MCF 10A (cell line): ENCODE results near the gene IMMP2L. TPM values are rescaled to one million over a fixed set of nuclear protein-coding genes. Genes with fewer than 3 reads are reported as not detected.

Experiments
- BruUV-seq: library from RNA; stranded (reverse); fragments of 400-500 nt; replicated peaks from 2 replicates; lab custom pipeline; 2021; lab: Mats Ljungman, UMichigan
- CTCF ChIA-PET: fragments of 300-600 bp; sonication (Branson Sonifier 250); formaldehyde crosslinking; extraction: SDS; loops from one replicate; lab custom pipeline; 2021; ENCODE audit warnings: antibody characterized with exemption, inconsistent platforms; lab: Yijun Ruan, JAX
- POLR2A ChIA-PET: fragments of 300-600, 350-650 bp; sonication (Branson Sonifier 250); formaldehyde crosslinking; extraction: SDS; loops from one replicate; lab custom pipeline; 2020; ENCODE audit warnings: antibody characterized with exemption, inconsistent platforms; lab: Yijun Ruan, JAX
- DNase-seq: peaks from one replicate; pipeline ENCODE4 v3.0.0-alpha.2; 2018; ENCODE audit not compliant: unreplicated experiment
- H3K27ac Mint-ChIP-seq: one replicate; pipeline ENCODE4 v1.8.0; 2022; ENCODE audit warnings: mild to moderate bottlenecking, low read depth, mixed read lengths; ENCODE audit not compliant: unreplicated experiment
- H3K27me3 Mint-ChIP-seq: one replicate; pipeline ENCODE4 v1.8.0; 2022; ENCODE audit warnings: mixed read lengths; ENCODE audit not compliant: insufficient read depth, unreplicated experiment
- H3K36me3 Mint-ChIP-seq: one replicate; pipeline ENCODE4 v1.8.0; 2022; ENCODE audit warnings: mild to moderate bottlenecking, moderate library complexity, mixed read lengths; ENCODE audit not compliant: insufficient read depth, unreplicated experiment
- H3K4me1 Mint-ChIP-seq: one replicate; pipeline ENCODE4 v1.8.0; 2022; ENCODE audit warnings: mixed read lengths; ENCODE audit not compliant: insufficient read depth, unreplicated experiment
- H3K4me3 Mint-ChIP-seq: one replicate; pipeline ENCODE4 v1.8.0; 2022; ENCODE audit warnings: mild to moderate bottlenecking, moderate library complexity, mixed read lengths; ENCODE audit not compliant: unreplicated experiment
- H3K9me3 Mint-ChIP-seq: one replicate; pipeline ENCODE4 v1.8.0; 2022; ENCODE audit warnings: mixed read lengths; ENCODE audit not compliant: unreplicated experiment
- intact Hi-C: fragments of 100-400 bp; cut with micrococcal nuclease; formaldehyde crosslinking; loops from 2 replicates; pipeline ENCODE4 v1.14.1; 2022
- total RNA-seq: library from RNA; stranded (reverse); gene quantifications from 2 replicates; pipeline ENCODE4 v1.2.3, GENCODE V29; 2022
- TF ChIP-seq, protein P1 (sequence below): fragments of 200-600 bp; IDR thresholded peaks from one replicate; pipeline ENCODE4 v1.8.0; 2022; ENCODE audit warnings: antibody characterized with exemption, mild to moderate bottlenecking; ENCODE audit not compliant: unreplicated experiment

IMMP2L gene
- total RNA-seq, 1 experiment from 2014 or later, result 23.7 TPM

DNA sequence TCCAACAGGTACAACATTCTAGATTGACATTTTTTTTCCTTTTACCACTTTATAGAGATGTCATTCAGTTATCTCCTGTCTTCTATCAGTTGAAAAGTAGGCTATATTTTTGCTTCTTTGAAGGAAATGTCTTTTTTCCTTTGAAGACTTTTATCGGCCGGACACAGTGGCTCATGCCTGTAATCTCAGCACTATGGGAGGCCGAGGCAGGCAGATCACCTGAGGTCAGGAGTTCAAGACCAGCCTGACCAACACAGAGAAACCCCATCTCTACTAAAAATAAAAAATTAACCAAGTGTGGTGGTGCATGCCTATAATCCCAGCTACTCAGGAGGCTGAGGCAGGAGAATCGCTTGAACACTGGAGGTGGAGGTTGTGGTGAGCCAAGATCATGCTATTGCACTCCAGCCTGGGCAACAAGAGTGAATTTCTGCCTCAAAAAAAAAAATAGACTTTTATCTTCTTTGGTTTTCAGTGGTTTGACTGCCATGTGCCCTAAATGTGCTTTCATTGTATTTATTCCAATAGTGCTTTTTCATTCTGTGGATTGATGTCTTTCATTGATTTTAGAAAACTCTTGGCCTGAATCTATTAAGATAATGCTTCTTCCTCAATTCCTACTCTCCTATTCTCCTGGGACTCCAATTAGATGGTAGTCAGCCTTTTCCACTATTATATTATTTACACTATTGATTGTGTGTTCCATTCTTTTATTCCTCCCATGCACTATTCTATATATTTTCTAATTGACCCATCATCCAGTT, 84.6 kb downstream of the IMMP2L start:
- BruUV-seq, result no TSS peak
- no peaks in the 10 kb centered on the region for H3K36me3 Mint-ChIP-seq
- H3K27ac Mint-ChIP-seq, result no peak overlapping the region
- ChIA-PET CTCF (interaction anchor here (1.0 to 1.4 kb wide), 2 partner anchors 13 to 259 kb away, joined by 3 to 4 read pairs; no protein-coding TSS in a partner anchor), POLR2A (no interaction called here)
- TF ChIP-seq, protein P1, sequence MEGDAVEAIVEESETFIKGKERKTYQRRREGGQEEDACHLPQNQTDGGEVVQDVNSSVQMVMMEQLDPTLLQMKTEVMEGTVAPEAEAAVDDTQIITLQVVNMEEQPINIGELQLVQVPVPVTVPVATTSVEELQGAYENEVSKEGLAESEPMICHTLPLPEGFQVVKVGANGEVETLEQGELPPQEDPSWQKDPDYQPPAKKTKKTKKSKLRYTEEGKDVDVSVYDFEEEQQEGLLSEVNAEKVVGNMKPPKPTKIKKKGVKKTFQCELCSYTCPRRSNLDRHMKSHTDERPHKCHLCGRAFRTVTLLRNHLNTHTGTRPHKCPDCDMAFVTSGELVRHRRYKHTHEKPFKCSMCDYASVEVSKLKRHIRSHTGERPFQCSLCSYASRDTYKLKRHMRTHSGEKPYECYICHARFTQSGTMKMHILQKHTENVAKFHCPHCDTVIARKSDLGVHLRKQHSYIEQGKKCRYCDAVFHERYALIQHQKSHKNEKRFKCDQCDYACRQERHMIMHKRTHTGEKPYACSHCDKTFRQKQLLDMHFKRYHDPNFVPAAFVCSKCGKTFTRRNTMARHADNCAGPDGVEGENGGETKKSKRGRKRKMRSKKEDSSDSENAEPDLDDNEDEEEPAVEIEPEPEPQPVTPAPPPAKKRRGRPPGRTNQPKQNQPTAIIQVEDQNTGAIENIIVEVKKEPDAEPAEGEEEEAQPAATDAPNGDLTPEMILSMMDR, result no peak
- H3K27me3 Mint-ChIP-seq, result no peaks in the 10 kb centered on the region
- intact Hi-C loops, result no loop called here
- H3K4me3 Mint-ChIP-seq, result no peak overlapping the region
- DNase-seq, result no peak
- H3K9me3 Mint-ChIP-seq, result no peaks in the 10 kb centered on the region
- peaks cover 5% of the 10 kb centered on the region for H3K4me1 Mint-ChIP-seq

DNA sequence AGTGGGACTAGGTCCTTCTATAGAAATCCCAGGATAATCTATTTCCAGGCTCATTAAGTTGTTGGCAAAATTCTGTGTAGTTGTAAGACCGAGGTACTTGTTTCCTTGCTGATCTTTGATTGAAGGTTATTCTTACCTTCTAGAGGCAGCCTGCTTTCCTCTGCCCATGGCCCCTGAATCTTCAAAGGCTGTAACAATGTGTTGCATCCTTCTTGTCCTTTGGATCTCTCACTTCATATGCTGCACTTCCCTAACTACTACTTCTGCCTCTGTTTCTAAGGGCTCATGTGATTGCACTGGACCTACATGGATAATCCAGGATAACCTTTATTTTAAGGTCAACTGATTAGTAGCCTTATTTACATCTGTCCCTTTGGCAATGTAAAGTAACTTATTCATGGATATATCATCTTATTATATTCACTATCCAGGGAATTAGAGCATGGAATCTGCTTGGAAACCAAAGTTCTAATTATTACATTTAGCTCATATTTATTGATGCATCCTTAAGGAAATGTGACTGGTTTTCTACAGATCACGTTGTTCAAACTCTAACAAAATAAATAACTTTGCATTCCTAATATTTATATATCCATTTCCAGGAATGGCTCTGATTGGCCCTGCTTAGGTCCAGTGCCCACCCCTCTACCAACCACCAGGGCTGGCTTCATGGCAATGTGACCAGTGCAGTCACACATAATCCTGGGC, 85.6 kb downstream of the IMMP2L start:
- H3K9me3 Mint-ChIP-seq, result no peaks in the 10 kb centered on the region
- CTCF ChIA-PET, result interaction anchor here (0.8 to 1.4 kb wide), 2 partner anchors 259 to 1632 kb away, joined by 3 to 4 read pairs; no protein-coding TSS in a partner anchor
- H3K27ac Mint-ChIP-seq, result no peak overlapping the region
- no peak overlapping the region for H3K4me3 Mint-ChIP-seq
- TF ChIP-seq, protein P1, result no peak
- intact Hi-C loops, result no loop called here
- H3K27me3 Mint-ChIP-seq, result no peaks in the 10 kb centered on the region
- POLR2A ChIA-PET, result no interaction called here
- BruUV-seq, result no TSS peak
- no peak for DNase-seq
- peaks cover 5% of the 10 kb centered on the region for H3K4me1 Mint-ChIP-seq
- no peaks in the 10 kb centered on the region for H3K36me3 Mint-ChIP-seq

DNA sequence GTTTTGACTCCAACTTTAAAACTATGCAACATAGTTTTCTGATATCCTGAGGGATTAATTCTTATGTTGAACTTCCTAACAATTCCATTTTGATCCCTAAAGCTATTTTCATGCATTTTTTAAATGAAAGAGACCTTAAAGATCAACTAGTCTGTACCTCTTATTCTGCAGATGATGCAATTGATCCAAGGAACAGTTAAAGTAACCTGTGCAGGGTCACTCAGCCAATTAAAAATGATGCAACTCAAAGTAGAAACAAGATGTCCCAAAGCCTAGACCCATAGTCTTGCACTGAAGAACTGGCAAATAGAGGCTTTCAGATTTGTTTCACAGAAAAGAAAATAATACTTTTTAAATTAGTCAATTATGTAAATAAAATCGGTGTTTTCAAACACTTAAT, 86.3 kb downstream of the IMMP2L start:
- Mint-ChIP-seq H3K9me3 (no peaks in the 10 kb centered on the region), H3K27me3 (no peaks in the 10 kb centered on the region), H3K27ac (no peak overlapping the region), H3K36me3 (no peaks in the 10 kb centered on the region), H3K4me3 (no peak overlapping the region), H3K4me1 (peaks cover 5% of the 10 kb centered on the region)
- BruUV-seq, result no TSS peak
- ChIA-PET CTCF (no interaction called here), POLR2A (interaction anchor here (1.1 kb wide), 1 partner anchor 92 kb away, joined by 3 read pairs; no protein-coding TSS in a partner anchor)
- intact Hi-C loops, result no loop called here
- TF ChIP-seq, protein P1, result no peak
- no peak for DNase-seq

DNA sequence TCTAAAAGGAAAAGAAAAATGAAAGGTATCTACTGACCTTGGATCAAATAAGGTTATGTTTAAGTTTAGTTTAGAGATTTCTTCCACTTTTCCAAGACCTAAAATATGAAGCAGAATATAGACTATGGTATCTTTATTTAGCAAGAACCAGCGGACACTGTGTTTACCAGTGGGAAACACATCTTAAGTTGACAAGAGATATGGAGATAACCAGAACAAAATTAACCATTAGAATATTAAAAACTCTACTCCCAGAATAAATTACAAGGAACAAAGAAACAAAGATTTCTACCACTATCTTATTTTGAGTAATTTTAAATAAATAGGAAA, 86.9 kb downstream of the IMMP2L start:
- Mint-ChIP-seq H3K9me3 (no peaks in the 10 kb centered on the region), H3K27ac (no peak overlapping the region), H3K4me1 (peaks cover 5% of the 10 kb centered on the region), H3K27me3 (no peaks in the 10 kb centered on the region), H3K36me3 (no peaks in the 10 kb centered on the region), H3K4me3 (no peak overlapping the region)
- intact Hi-C loops, result no loop called here
- ChIA-PET CTCF (interaction anchor here (0.7 kb wide), 1 partner anchor 32 kb away, joined by 3 read pairs; no protein-coding TSS in a partner anchor), POLR2A (interaction anchor here (0.7 to 1.1 kb wide), 4 partner anchors 11 to 369 kb away, joined by 3 to 5 read pairs (median 3); no protein-coding TSS in a partner anchor)
- DNase-seq, result no peak
- TF ChIP-seq, protein P1, result no peak
- no TSS peak for BruUV-seq
